HG03039 (cell line): ENCODE results near the gene STAC.

Experiments
- ATAC-seq: cut with Tn5 transposase; IDR thresholded peaks from one replicate; pipeline ENCODE4 v1.9.1; 2021; ENCODE audit warnings: mild to moderate bottlenecking, moderate library complexity; ENCODE audit not compliant: unreplicated experiment

Gene STAC

GRCh38 chr3:36511791-36512486 is 131.6 kb downstream of the STAC start:
- ATAC-seq: no peak

GRCh38 chr3:36512555-36512954 is 132.3 kb downstream of the STAC start:
- no peak for ATAC-seq

GRCh38 chr3:36514171-36514570 is 133.9 kb downstream of the STAC start:
- no peak for ATAC-seq

GRCh38 chr3:36519682-36520081 is 139.4 kb downstream of the STAC start:
- no peak for ATAC-seq

GRCh38 chr3:36520241-36521006 is 140.1 kb downstream of the STAC start:
- no peak for ATAC-seq

- ATAC-seq: no peak
Measured at GRCh38 chr3:36521007-36521379, 140.7 kb downstream of the STAC start.

GRCh38 chr3:36524560-36524959 is 144.3 kb downstream of the STAC start:
- ATAC-seq: no peak

- ATAC-seq: no peak
Measured at GRCh38 chr3:36525115-36525801, 145.0 kb downstream of the STAC start.

- ATAC-seq: no peak
Measured at GRCh38 chr3:36538136-36538749, 157.9 kb downstream of the STAC start.

GRCh38 chr3:36540888-36541518 is 160.7 kb downstream of the STAC start:
- ATAC-seq: no peak

- ATAC-seq: no peak
Measured at GRCh38 chr3:36542186-36542585, 161.9 kb downstream of the STAC start.

- no peak for ATAC-seq
Measured at GRCh38 chr3:36543276-36543997, 163.1 kb downstream of the STAC start.

GRCh38 chr3:36546226-36546625 is 165.9 kb downstream of the STAC start:
- ATAC-seq: no peak

GRCh38 chr3:36548712-36549111 is 168.4 kb downstream of the STAC start:
- ATAC-seq: no peak

GRCh38 chr3:36557021-36557707 is 176.9 kb downstream of the STAC start:
- ATAC-seq: peak; percentile 66

- no peak for ATAC-seq
Measured at GRCh38 chr3:36557708-36558421, 177.6 kb downstream of the STAC start.

GRCh38 chr3:36558961-36559360 is 178.7 kb downstream of the STAC start:
- no peak for ATAC-seq

GRCh38 chr3:36560685-36561084 is 180.4 kb downstream of the STAC start:
- ATAC-seq: no peak

GRCh38 chr3:36561601-36562000 is 181.3 kb downstream of the STAC start:
- ATAC-seq: no peak
